DOHH2 (cell line): Measurements from ENCODE around the gene PLXNA2.

Experiments used
- H3F3A ChIP-seq: fragments of 200-600 bp; sonication (generic), shearing (Covaris generic); 2 replicates; pipeline ENCODE4 v1.6.0; 2016; ENCODE audit warnings: antibody characterized with exemption, mild to moderate bottlenecking; ENCODE audit not compliant: control insufficient read depth, insufficient read depth
- H3K27ac ChIP-seq: fragments of 200-600 bp; sonication (generic); 2 replicates; pipeline ENCODE4 v1.5.1; 2014; ENCODE audit warnings: low read depth, mild to moderate bottlenecking, low read length, moderate library complexity
- H3K27me3 ChIP-seq: fragments of 200-600 bp; sonication (generic); 2 replicates; pipeline ENCODE4 v1.6.1; 2014; ENCODE audit warnings: mild to moderate bottlenecking, low read length, mixed read lengths; ENCODE audit not compliant: control insufficient read depth
- H3K36me3 ChIP-seq: fragments of 200-600 bp; sonication (generic); 2 replicates; pipeline ENCODE4 v1.6.1; 2014; ENCODE audit warnings: mild to moderate bottlenecking, low read length, moderate library complexity, mixed read lengths; ENCODE audit not compliant: control insufficient read depth
- H3K4me1 ChIP-seq: fragments of 200-600 bp; sonication (generic); 2 replicates; pipeline ENCODE4 v1.6.1; 2014; ENCODE audit warnings: mild to moderate bottlenecking, low read length, mixed read lengths; ENCODE audit not compliant: control insufficient read depth
- H3K4me2 ChIP-seq: fragments of 200-600 bp; sonication (generic); 2 replicates; pipeline ENCODE4 v1.6.0; 2014; ENCODE audit warnings: mild to moderate bottlenecking, low read length, moderate library complexity
- H3K4me3 ChIP-seq: fragments of 200-600 bp; sonication (generic); 2 replicates; pipeline ENCODE4 v1.5.1; 2014; ENCODE audit warnings: mild to moderate bottlenecking, low read length, mixed read lengths
- H3K79me2 ChIP-seq: fragments of 200-600 bp; sonication (generic); 2 replicates; pipeline ENCODE4 v1.6.1; 2014; ENCODE audit warnings: mild to moderate bottlenecking, low read length, mixed read lengths; ENCODE audit not compliant: control insufficient read depth
- H3K9me2 ChIP-seq: fragments of 200-600 bp; sonication (generic); replicated peaks from 2 replicates; pipeline ENCODE4 v1.6.1; 2014; ENCODE audit warnings: mild to moderate bottlenecking, low read length, mixed read lengths; ENCODE audit not compliant: control insufficient read depth
- H3K9me3 ChIP-seq: fragments of 200-600 bp; sonication (generic); 2 replicates; pipeline ENCODE4 v1.6.1; 2014; ENCODE audit warnings: antibody characterized with exemption, low read length, mixed read lengths; ENCODE audit not compliant: control insufficient read depth, insufficient read depth
- H4K20me1 ChIP-seq: fragments of 200-600 bp; sonication (generic); 2 replicates; pipeline ENCODE4 v1.6.0; 2014; ENCODE audit warnings: low read depth, mild to moderate bottlenecking, antibody characterized with exemption, low read length, moderate library complexity; ENCODE audit not compliant: control insufficient read depth, insufficient read depth
- CTCF ChIP-seq: fragments of 200-600 bp; sonication (generic); IDR thresholded peaks from one replicate; pipeline ENCODE4 v1.5.1; 2014; ENCODE audit warnings: antibody characterized with exemption, mild to moderate bottlenecking, low read depth, low read length; ENCODE audit not compliant: poor library complexity, severe bottlenecking
- EZH2phosphoT487 ChIP-seq: fragments of 200-600 bp; sonication (generic); IDR thresholded peaks from 2 replicates; pipeline ENCODE4 v1.6.1; 2017; ENCODE audit warnings: borderline replicate concordance, mild to moderate bottlenecking, antibody characterized with exemption, low read length, moderate library complexity, mixed read lengths

PLXNA2 gene

GRCh38 chr1:208127792-208128529, 116.2 kb downstream of the PLXNA2 start:
- Histone ChIP-seq H3K4me1 (0 out of 2 replicates have a peak, but pooled peaks cover 3% of the 10 kb centered on the region), H3K36me3 (no peaks in the 10 kb centered on the region), H4K20me1 (no peaks in the 10 kb centered on the region), H3K9me3 (no peaks in the 10 kb centered on the region), H3K4me3 (no peak overlapping the region), H3K9me2 (no peaks in the 10 kb centered on the region), H3K4me2 (no peak overlapping the region), H3K27me3 (peaks cover 6% of the 10 kb centered on the region), H3K27ac (no peak overlapping the region), H3F3A (no peaks in the 10 kb centered on the region), H3K79me2 (no peaks in the 10 kb centered on the region)
- no peak for TF ChIP-seq EZH2phosphoT487

- Histone ChIP-seq H4K20me1 (no peaks in the 10 kb centered on the region), H3K27ac (no peak overlapping the region), H3K79me2 (no peaks in the 10 kb centered on the region), H3F3A (no peaks in the 10 kb centered on the region), H3K27me3 (peaks cover 6% of the 10 kb centered on the region), H3K4me1 (0 out of 2 replicates have a peak, but pooled peaks cover 3% of the 10 kb centered on the region), H3K36me3 (no peaks in the 10 kb centered on the region), H3K9me3 (no peaks in the 10 kb centered on the region), H3K9me2 (no peaks in the 10 kb centered on the region), H3K4me2 (no peak overlapping the region), H3K4me3 (no peak overlapping the region)
- TF ChIP-seq EZH2phosphoT487 (no peak), CTCF (no peak)
These were observed 116.9 kb downstream of the PLXNA2 start for GRCh38 chr1:208127284-208127683.

- Histone ChIP-seq H3K36me3 (no peaks in the 10 kb centered on the region), H3K27ac (no peak overlapping the region), H3K79me2 (no peaks in the 10 kb centered on the region), H3K4me1 (no peaks in the 10 kb centered on the region), H3K9me2 (no peaks in the 10 kb centered on the region), H3K9me3 (no peaks in the 10 kb centered on the region), H3K4me3 (no peak overlapping the region), H3K27me3 (no peaks in the 10 kb centered on the region; the same call in 1 of the 2 replicates), H3K4me2 (no peak overlapping the region), H4K20me1 (no peaks in the 10 kb centered on the region), H3F3A (no peaks in the 10 kb centered on the region)
- TF ChIP-seq CTCF (no peak), EZH2phosphoT487 (no peak)
These were observed 118.1 kb downstream of the PLXNA2 start for GRCh38 chr1:208126108-208126507.

- Histone ChIP-seq H3K79me2 (no peaks in the 10 kb centered on the region), H3K27me3 (no peaks in the 10 kb centered on the region), H3K9me3 (no peaks in the 10 kb centered on the region), H3F3A (no peaks in the 10 kb centered on the region), H3K9me2 (no peaks in the 10 kb centered on the region), H3K27ac (no peak overlapping the region), H3K36me3 (no peaks in the 10 kb centered on the region), H3K4me1 (no peaks in the 10 kb centered on the region), H3K4me2 (no peak overlapping the region), H3K4me3 (no peak overlapping the region), H4K20me1 (no peaks in the 10 kb centered on the region)
- TF ChIP-seq EZH2phosphoT487 (no peak), CTCF (no peak)
These were observed 121.4 kb downstream of the PLXNA2 start for GRCh38 chr1:208122612-208123358.
